K562 (cell line): Measurements from ENCODE around the gene SLC43A1. TPM values are rescaled to one million over a fixed set of nuclear protein-coding genes. Genes with fewer than 3 reads are reported as not detected.

Experiments
- ATAC-seq: fragments of 200-7000 bp; cut with Tn5 transposase; 3 replicates; pipeline ENCODE4 v1.9.1; 2020; ENCODE audit warnings: moderate library complexity
- BruUV-seq: library from RNA; stranded (reverse); fragments of 400-500 nt; replicated peaks from 2 replicates; lab custom pipeline; 2021; lab: Mats Ljungman, UMichigan
- CTCF ChIA-PET: fragments of 300-600 bp; formaldehyde crosslinking; extraction: SDS; loops from one replicate; lab custom pipeline; 2021; ENCODE audit warnings: low intra/inter-chr PET ratio; lab: Yijun Ruan, JAX
- POLR2A ChIA-PET: fragments of 300-600, 350-650 bp; sonication (Branson Sonifier 250); formaldehyde crosslinking; extraction: SDS; loops from one replicate; lab custom pipeline; 2021; ENCODE audit warnings: antibody characterized with exemption, inconsistent platforms; lab: Yijun Ruan, JAX
- DNase-seq, 4 experiments: peaks; one replicate each; pipeline versions ENCODE4 v3.0.0 to v3.0.0-alpha.2; 2011 to 2018; ENCODE audit warnings: low spot score in 3 of 4, mixed read lengths in 3 of 4; ENCODE audit errors: extremely low read depth in 1 of 4
- FAIRE-seq: peaks from 2 replicates; lab custom pipeline; 2011; peaks lifted over from hg19 to GRCh38; lab: Jason Lieb, UNC
- H2AFZ ChIP-seq: 2 replicates; pipeline ENCODE4 v1.6.0; 2011; ENCODE audit warnings: low read depth, low read length, control low read depth, inconsistent platforms
- H3K27ac ChIP-seq: fragments of 200-600 bp; 3 replicates; pipeline ENCODE4 v1.8.0; 2011; ENCODE audit warnings: low read depth, mild to moderate bottlenecking, control low read depth, inconsistent platforms, low read length, moderate library complexity, mixed read lengths; ENCODE audit errors: extremely low read depth
- H3K27me3 ChIP-seq, 2 experiments: fragments of 300-600 bp in 1 of 2; 2 replicates in 1 of 2; 3 replicates in 1 of 2; pipeline versions ENCODE4 v1.6.0 to v1.8.0; 2011; ENCODE audit warnings: inconsistent platforms in 2 of 2, low read length in 2 of 2, mild to moderate bottlenecking in 1 of 2, mixed read lengths in 1 of 2, moderate library complexity in 1 of 2; ENCODE audit not compliant: control insufficient read depth in 2 of 2, insufficient read depth in 2 of 2
- H3K36me3 ChIP-seq: fragments of 300-600 bp; 3 replicates; pipeline ENCODE4 v1.8.0; 2011; ENCODE audit warnings: mild to moderate bottlenecking, low read length, inconsistent platforms; ENCODE audit not compliant: control insufficient read depth, insufficient read depth
- H3K4me1 ChIP-seq, 2 experiments: fragments of 200-600 bp in 1 of 2; replicated peaks in 1 of 2; 2 replicates in 1 of 2; 3 replicates in 1 of 2; pipeline versions ENCODE4 v1.5.1 to v1.8.0; 2011; ENCODE audit warnings: inconsistent platforms in 2 of 2, low read length in 2 of 2, mild to moderate bottlenecking in 1 of 2, mixed read lengths in 1 of 2, moderate library complexity in 1 of 2; ENCODE audit not compliant: control insufficient read depth in 2 of 2, insufficient read depth in 2 of 2
- H3K4me2 ChIP-seq: 2 replicates; pipeline ENCODE4 v1.6.1; 2011; ENCODE audit warnings: low read length, control low read depth, inconsistent platforms, mixed read lengths; ENCODE audit not compliant: insufficient read depth
- H3K4me3 ChIP-seq: fragments of 200-600 bp; sonication (generic), shearing (Covaris generic); 2 replicates; pipeline ENCODE4 v1.5.1; 2016; ENCODE audit warnings: control low read depth, inconsistent platforms
- H3K79me2 ChIP-seq: fragments of 200-600 bp; 3 replicates; pipeline ENCODE4 v1.8.0; 2011; ENCODE audit warnings: low read length, inconsistent platforms; ENCODE audit not compliant: control insufficient read depth, insufficient read depth
- H3K9ac ChIP-seq, 2 experiments: 2 replicates each; pipeline versions ENCODE4 v1.6.0 to v1.6.1; 2011; ENCODE audit warnings: low read depth in 2 of 2, low read length in 2 of 2, control low read depth in 1 of 2, inconsistent platforms in 1 of 2, mild to moderate bottlenecking in 1 of 2, mixed read lengths in 1 of 2; ENCODE audit not compliant: insufficient read depth in 1 of 2
- H3K9me1 ChIP-seq: one replicate; pipeline ENCODE4 v1.6.0; 2011; ENCODE audit warnings: inconsistent platforms, mild to moderate bottlenecking, low read length, moderate library complexity; ENCODE audit not compliant: control insufficient read depth, insufficient read depth
- H3K9me3 ChIP-seq: replicated peaks from 2 replicates; pipeline ENCODE4 v1.5.1; 2011; ENCODE audit warnings: low read depth, low read length, inconsistent platforms; ENCODE audit not compliant: control insufficient read depth, insufficient read depth
- H4K20me1 ChIP-seq: replicated peaks from 2 replicates; pipeline ENCODE4 v1.6.1; 2011; ENCODE audit warnings: low read length, inconsistent platforms, mixed read lengths; ENCODE audit not compliant: control insufficient read depth, insufficient read depth
- CLOCK ChIP-seq: fragments of 250-450 bp; sonication (Bioruptor Pico); IDR thresholded peaks from 2 replicates; pipeline ENCODE4 v1.4.0; 2020; ENCODE audit warnings: mild to moderate bottlenecking, moderate library complexity, borderline replicate concordance
- ETS1 ChIP-seq: conservative IDR thresholded peaks from 2 replicates; pipeline ENCODE4 v1.6.1; 2011; ENCODE audit warnings: low read depth, mild to moderate bottlenecking, low read length; ENCODE audit not compliant: control insufficient read depth
- JUN ChIP-seq, 2 experiments: sonication (generic) in 1 of 2; formaldehyde crosslinking in 1 of 2; IDR thresholded peaks; 2 replicates each; pipeline versions ENCODE4 v1.6.1 to v1.8.0; 2012 to 2022; ENCODE audit warnings: borderline replicate concordance in 2 of 2, mild to moderate bottlenecking in 2 of 2, improper control_type of control experiment in 1 of 2, low read depth in 1 of 2, low read length in 1 of 2, missing genetic modification reagents in 1 of 2
- MAFG ChIP-seq: fragments of 450-650 bp; conservative IDR thresholded peaks from 2 replicates; pipeline ENCODE4 v1.6.1; 2016; ENCODE audit warnings: missing genetic modification characterization, missing compliant biosample characterization
- RBM22 ChIP-seq: fragments of 200-400 bp; formaldehyde crosslinking; IDR thresholded peaks from 2 replicates; pipeline ENCODE4 v1.6.1; 2018; ENCODE audit warnings: low read length, low read depth; ENCODE audit not compliant: poor library complexity, severe bottlenecking
- TSC22D4 ChIP-seq: fragments of 450-650 bp; IDR thresholded peaks from 2 replicates; pipeline ENCODE4 v1.6.1; 2016; ENCODE audit warnings: missing genetic modification characterization, missing biosample characterization, control low read depth
- ZNF316 ChIP-seq: fragments of 450-650 bp; IDR thresholded peaks from 2 replicates; pipeline ENCODE4 v1.6.1; 2016
- ZNF785 ChIP-seq: fragments of 250-450 bp; sonication (Bioruptor Pico); IDR thresholded peaks from 2 replicates; pipeline ENCODE4 v1.4.0; 2020; ENCODE audit warnings: mild to moderate bottlenecking
- WGBS: fragments of 100-300 bp; shearing (Covaris generic); methylation state at CpG from one replicate; pipeline ENCODE4 v1.1.6; 2016; ENCODE audit warnings: low coverage, mixed read lengths; ENCODE audit not compliant: insufficient coverage; ENCODE audit errors: missing lambda C conversion rate; 5-methylcytosine and 5-hydroxymethylcytosine counted together
- in situ Hi-C: fragments of 300-500 bp; cut with MboI; formaldehyde crosslinking; loops from 4 replicates; pipeline ENCODE4 v1.15.0; 2018; ENCODE audit warnings: inconsistent platforms, mixed read lengths
- intact Hi-C: fragments of 100-400 bp; cut with micrococcal nuclease; formaldehyde crosslinking; loops from 2 replicates; pipeline ENCODE4 v1.14.2; 2022
- polyA plus RNA-seq, 8 experiments: library from polyadenylated mRNA; depleted of rRNA in 4 of 8; stranded (reverse) in 5 of 8; unstranded in 3 of 8; fragments of >200 nt; fragmentation: Nextera tagmentation in 2 of 8; fragmentation: Illumina TruSeq in 1 of 8; extraction: Ambion mirVana in 2 of 8; extraction: Trizol in 1 of 8; gene quantifications; 2 replicates each; pipeline versions ENCODE4 v1.2.1 to v1.2.3, GENCODE V29; 2011 to 2014; ENCODE audit warnings: inconsistent platforms in 1 of 8, missing spikeins in 1 of 8
- total RNA-seq, 7 experiments: library from RNA; depleted of rRNA in 6 of 7; stranded (reverse); fragments of >200 nt in 6 of 7; fragmentation: Illumina TruSeq in 2 of 7; extraction: Trizol in 2 of 7; gene quantifications; 2 replicates each; pipeline versions ENCODE4 v1.2.1 to v1.2.3, GENCODE V29; 2011 to 2021; ENCODE audit warnings: low replicate concordance in 1 of 7

SLC43A1 gene
- total and polyA plus RNA-seq, 9 of the 15 experiments (the other 6 are each of a cell fraction or from before 2014, with no cell fraction given) = 2.6 to 41.8 (median 24.6) TPM

- Histone ChIP-seq H3K4me1 (peaks cover 6 to 17% of the 10 kb centered on the region in 2 experiments; a peak in 4 of 5 replicates), H3K27me3 (no peaks in the 10 kb centered on the region; a peak in 1 of 5 replicates), H3K9me1 (no peaks in the 10 kb centered on the region), H3K79me2 (no peaks in the 10 kb centered on the region), H4K20me1 (no peaks in the 10 kb centered on the region), H2AFZ (no peak overlapping the region), H3K4me2 (no peak overlapping the region), H3K36me3 (no peaks in the 10 kb centered on the region), H3K9ac (no peak overlapping the region), H3K4me3 (no peak overlapping the region), H3K9me3 (no peaks in the 10 kb centered on the region), H3K27ac (no peak overlapping the region)
- 18% methylated on average over 1 of the region's 2 CpGs for WGBS
- DNase-seq = no peak
- ATAC-seq = no peak
- intact Hi-C loops (no loop called here), in situ Hi-C loops (loop anchor here (10.0 kb wide), 1 partner anchor 191 kb away; the partner anchor contains the start of gene YPEL4)
- no TSS peak for BruUV-seq
- POLR2A ChIA-PET = interaction anchor here (0.7 kb wide), 1 partner anchor 11 kb away, joined by 3 read pairs; no protein-coding TSS in a partner anchor
- no peak for TF ChIP-seq RBM22
- no peak for TF ChIP-seq TSC22D4
- no peak for TF ChIP-seq ZNF785 (CRISPR knock-in tag)
- peak; percentile 65 for TF ChIP-seq ZNF316
- 0 out of 2 replicates have a peak, but pooled peaks have one; percentile 10 for TF ChIP-seq MAFG (tag)
- CTCF ChIA-PET = no interaction called here
- FAIRE-seq = no peak
Measured at GRCh38 chr11:57453543-57454177, 61.8 kb downstream of the SLC43A1 start.

GRCh38 chr11:57446055-57446454 lies 69.4 kb downstream of the SLC43A1 start:
- no peaks in the 10 kb centered on the region for H3K9me3 ChIP-seq
- in situ Hi-C loops = no loop called here
- WGBS = 33% methylated on average over 1 of the region's 1 CpG
- no peaks in the 10 kb centered on the region for H4K20me1 ChIP-seq
- BruUV-seq = no TSS peak
- no peak for ATAC-seq
- no peak overlapping the region for H3K4me2 ChIP-seq
- no peaks in the 10 kb centered on the region for H3K36me3 ChIP-seq
- H3K9ac ChIP-seq = no peak overlapping the region
- ChIA-PET CTCF (no interaction called here), POLR2A (no interaction called here)
- peak; percentile 19 for FAIRE-seq
- no peak overlapping the region for H3K27ac ChIP-seq
- intact Hi-C loops = no loop called here
- H2AFZ ChIP-seq = no peak overlapping the region
- H3K4me3 ChIP-seq = no peak overlapping the region
- H3K27me3 ChIP-seq = no peaks in the 10 kb centered on the region
- no peak for DNase-seq
- H3K4me1 ChIP-seq = peaks cover 0 to 7% of the 10 kb centered on the region in 2 experiments; a peak in 3 of 5 replicates
- H3K79me2 ChIP-seq = no peaks in the 10 kb centered on the region
- no peaks in the 10 kb centered on the region for H3K9me1 ChIP-seq
- no peak for TF ChIP-seq CLOCK (CRISPR knock-in tag)
- no peak for TF ChIP-seq JUN (IDR thresholded peaks at IDR 0.05; ENCODE audit: borderline replicate concordance, low read depth, low read length)
- no peak for TF ChIP-seq JUN (CRISPR knock-in tag; IDR thresholded peaks at IDR 0.05; ENCODE audit: borderline replicate concordance)
- TF ChIP-seq ETS1 = no peak
